Amniotic epithelial cell (primary cell): ENCODE measurements around the gene ASCL5.

ENCODE experiments used
- DNase-seq: peaks from one replicate; pipeline ENCODE4 v3.0.0-alpha.2; 2010; ENCODE audit warnings: low read depth

The ASCL5 gene

DNA sequence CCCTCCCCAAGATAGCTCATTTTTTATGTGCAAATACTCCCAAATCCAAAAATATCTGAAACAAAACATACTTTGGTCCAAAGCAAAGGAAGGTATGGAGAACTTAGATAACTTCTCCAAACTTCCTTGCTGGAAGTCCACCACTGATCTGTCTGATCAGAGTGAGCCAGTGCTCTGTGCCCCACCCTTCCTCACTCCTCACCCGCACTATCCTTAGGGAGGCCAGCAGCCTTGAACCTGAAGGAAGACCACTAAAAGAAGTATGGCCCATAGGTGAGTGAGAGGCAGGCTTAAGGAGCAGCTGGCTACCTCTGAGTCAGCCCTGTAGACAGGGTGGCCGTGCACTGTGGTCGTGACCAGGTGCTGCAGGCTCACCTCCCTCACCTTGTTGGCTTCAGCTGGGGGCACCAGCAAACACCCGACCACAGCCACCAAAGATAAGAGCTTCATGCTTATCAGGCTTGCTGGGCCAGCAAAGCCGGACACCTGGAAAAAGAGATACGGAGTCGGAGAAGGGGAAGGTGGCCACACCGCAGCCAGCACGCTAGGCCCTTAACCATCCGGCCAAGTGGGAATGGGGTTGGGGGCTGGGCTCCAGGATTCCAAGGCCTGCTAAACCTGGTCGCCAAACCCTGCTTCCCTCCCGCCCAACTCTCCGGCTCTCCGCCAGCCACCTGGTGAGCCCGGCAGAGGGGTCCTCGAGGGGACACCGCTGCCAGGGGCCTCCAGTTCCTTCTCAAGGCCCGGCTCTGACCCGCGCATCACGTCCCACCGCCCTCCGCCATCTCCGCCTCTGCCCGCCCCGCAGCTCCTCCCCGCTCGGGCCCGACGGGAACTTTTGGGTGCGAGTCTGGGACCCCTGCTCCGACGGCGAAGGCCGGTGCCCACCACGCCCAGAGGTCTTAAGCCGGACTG lies 26.7 kb upstream of the ASCL5 start:
- peak; percentile 20 for DNase-seq

DNA sequence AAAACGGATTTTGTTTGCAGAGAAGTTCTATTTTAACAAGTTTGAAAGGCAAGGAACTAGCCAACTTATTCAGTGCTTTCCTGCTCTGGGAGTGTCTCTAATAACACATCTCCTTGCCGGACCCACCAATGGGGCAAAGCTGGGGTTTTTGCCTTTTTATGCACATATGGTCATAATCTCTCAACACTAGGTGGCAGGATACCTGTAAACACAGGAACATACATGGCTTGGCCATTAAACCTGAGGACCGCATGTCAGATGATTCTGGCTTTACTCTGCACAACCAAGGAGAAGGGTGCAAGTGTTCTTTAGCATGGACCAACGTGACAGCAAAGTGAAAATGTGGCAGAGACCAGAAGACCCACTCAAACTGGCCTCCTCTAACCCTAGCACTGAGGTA lies 22.4 kb upstream of the ASCL5 start:
- DNase-seq = peak; percentile 50

DNA sequence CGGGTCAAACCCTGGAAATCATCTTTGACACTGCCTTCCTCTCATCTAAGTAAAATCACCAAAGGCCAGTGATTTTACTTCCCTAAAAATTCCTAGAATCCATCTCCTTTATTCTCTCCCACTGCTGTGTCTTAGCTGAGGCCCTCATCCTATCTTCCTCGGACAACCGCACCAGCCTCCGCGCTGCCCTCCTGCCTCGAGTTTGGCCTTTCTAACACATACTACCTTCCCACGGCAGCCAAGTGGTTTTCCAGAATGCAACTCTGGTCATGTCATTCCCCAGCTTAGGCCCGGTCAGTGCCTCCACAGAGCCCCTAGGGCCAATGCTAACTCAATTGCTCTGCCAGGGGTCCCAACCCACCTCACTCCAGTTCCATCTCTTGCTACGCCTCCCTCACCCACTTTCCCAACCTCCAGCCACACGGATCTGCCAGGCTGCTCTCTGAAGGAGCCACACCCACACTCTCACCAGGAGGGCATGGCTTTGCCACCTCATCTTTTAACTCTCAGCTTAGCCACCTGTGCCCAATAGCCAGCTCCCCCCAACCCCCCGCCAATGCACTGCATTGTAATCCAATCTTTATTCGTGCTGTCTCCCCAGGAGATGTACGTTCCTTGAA lies 20.5 kb upstream of the ASCL5 start:
- DNase-seq = no peak

DNA sequence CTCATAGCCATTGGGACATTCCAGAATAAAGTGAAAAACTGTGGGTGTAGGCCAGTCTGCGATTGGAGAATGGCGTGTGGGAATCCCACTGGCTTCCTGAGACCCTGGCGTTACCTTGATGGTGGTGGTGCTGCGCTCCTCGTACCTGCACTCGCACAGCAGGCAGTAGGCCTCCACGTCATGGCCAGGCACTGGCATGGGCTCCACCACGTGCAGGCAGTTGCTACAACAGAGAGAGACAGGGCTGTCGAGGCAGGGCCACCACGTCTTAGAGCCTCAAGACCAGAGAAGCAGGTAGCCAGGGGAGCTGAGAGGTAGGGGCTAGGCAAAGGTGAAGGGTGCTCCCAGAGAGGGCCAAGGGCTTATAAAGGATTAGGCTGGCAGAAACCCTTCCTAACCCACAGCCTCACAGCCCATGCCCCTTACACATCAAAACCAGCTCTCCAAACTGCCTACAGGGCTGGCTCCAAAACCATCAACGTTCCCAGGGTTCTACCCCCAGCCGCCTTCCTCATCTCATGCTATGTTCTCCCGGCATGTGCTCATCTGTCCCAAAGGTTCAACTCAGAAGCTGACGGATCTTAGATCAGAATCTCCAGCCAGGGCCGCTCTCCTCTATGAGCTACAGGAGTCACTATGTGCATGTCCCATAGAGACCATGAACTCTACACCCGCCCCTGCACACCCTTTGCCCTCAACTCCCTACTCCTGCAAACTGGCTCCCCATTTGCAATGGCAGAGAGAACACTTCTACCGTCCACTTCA lies 19.8 kb upstream of the ASCL5 start:
- no peak for DNase-seq

DNA sequence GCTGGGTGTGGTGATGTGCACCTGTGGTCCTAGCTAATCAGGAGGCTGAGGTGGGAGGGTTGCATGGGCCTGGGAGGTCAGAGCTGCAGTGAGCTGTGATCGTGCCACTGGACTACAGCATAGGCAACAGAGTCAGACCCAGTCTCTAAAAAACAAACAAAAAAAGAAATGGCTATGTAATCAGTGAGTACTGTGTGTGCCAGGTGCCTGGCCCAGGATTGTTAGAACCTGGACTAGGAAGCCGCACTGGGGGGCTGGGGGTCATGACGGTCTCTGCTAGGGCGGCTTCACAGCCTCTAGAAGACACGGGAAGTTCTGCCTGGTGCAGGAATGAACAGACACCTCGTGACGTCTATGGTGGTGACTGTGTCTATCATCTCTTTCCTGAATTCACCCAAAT lies 18.8 kb upstream of the ASCL5 start:
- DNase-seq = no peak

DNA sequence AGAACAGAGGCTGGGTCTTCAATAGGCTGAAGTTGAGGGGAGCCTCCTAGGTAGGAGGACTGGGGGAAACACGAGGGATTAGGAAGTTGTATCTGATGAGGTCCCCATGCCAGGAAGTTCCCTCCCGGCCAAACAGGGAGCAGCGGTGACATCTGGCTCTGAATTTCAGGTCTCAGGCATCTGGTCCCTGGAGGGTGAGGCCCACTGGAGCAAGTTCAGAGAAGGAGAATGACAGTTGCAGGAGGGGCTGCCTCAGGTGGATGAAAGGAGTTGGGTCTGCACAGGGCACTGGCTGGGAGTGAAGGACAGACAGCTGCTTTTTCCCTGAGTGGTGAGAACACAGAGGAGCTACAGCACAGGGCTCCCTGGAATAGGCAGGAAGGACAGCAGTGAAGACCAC lies 18.1 kb upstream of the ASCL5 start:
- DNase-seq = no peak

GRCh38 chr1:201144701-201145100 lies 17.7 kb upstream of the ASCL5 start:
- DNase-seq = no peak

DNA sequence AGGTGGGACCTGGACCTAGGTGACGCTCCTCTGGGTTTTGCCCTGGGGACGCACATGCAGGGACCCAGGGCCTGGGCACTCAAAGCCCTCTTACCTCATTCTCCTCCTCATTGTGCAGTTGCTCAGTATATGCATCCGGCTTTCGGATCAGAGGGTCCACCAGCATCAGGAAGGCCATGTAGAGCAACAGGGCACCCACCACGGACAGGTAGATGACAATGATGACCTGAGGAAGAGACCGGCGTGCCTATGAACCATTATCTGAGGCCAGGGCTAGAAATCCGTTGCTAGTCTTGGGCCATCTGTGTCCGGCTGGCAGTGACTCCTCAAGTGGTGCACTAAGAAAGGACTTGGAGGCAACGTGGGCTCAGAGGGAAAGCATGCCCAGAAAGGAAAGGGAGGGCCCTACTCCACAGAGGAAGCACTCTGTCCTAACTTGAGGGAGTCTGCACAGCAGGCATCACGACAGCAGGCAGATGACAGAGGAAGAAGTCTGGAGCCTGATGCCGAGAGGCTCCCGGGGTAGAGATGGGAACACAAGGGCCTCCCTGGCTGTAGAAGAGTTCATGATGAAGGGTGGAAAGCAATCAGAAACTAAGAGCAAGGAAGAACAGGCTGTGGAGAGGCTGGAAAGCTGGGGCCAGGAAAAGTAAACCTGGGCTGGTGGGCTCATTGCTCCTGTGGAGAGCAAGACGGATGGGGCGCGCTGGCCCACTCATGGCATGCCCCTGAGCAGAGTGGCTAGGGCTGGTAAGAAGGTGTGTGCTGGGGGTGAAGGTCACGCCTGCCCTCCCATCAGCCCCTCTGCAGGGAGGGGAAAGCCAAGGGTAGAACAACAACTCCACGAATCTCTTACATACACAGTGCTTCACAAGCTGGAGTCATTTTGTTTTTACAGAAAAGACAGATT lies 17.0 kb upstream of the ASCL5 start:
- DNase-seq = no peak

- no peak for DNase-seq
Observed at GRCh38 chr1:201142849-201143725, 16.1 kb upstream of the ASCL5 start.

- DNase-seq = no peak
Observed at GRCh38 chr1:201142011-201142848, 15.2 kb upstream of the ASCL5 start.

DNA sequence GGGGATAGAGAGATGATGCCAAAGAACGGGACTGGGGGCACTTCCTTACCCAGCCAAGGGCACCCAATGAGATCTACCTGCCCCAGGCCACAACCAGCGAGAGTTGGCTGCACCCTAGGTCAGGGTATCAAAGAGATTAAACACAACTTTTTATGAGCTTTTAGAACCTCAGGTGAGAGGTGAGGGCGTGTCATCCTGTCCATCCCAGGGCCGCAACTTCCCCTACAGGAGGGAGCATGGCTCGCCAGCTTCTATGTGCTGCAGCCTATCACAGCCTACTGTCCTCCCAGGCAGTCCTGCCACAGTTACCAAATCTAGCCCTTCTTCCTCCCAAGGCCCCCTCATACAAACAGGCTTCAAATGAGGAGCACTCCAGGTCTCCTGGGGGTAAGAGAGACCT lies 14.4 kb upstream of the ASCL5 start:
- DNase-seq = no peak

DNA sequence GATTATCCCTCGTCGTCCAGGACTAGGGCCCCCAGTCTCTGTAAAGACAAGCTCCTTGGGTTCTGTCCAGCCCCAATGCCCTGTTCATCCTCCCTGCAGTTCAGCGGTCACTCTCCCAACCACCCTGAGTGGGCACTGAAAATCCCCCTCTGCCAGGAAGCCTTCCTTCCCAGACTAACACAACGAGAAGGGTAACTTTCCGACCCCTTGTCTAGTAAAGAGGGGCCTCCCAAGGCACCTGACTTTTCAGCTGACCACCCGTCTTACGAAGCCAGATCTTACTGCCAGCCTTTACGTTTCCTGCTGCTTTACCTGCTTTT lies 13.9 kb upstream of the ASCL5 start:
- DNase-seq = no peak

DNA sequence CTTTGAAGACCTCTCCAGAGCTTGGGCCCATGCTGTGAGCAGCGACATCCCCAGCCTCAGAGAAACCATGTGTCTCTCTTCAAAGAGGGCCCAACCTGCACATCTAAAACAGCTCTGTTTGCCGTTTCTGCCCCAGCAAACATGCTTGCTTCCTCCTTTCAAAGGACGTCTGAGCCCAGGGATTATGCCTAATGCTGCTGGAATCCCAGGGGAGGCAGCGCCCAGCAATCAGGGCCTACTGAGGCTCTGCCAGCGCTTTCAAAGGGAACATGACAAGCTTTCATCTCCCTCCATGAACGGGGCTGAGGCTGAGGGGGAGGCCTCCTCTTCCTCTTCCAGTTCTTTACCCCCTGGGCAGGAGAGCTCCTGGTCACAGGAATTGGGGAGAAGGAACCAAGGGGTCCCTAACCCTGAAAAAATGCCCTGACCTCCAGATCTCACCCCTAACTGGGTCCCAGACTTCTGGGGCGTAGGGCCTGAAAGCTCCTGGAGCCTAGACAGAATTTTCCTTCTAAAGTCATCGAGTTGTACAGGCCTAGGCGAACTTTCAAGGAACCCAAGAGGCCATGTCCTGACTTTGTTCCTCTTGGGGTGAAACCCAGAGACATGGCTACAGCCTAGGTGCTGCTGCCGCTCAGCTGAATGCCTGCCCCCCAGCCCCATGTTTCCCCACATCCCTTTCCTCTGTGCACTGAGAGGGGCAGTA lies 13.4 kb upstream of the ASCL5 start:
- no peak for DNase-seq

GRCh38 chr1:201139756-201140155 lies 12.8 kb upstream of the ASCL5 start:
- no peak for DNase-seq

GRCh38 chr1:201139306-201139705 lies 12.3 kb upstream of the ASCL5 start:
- no peak for DNase-seq

GRCh38 chr1:201138311-201138840 lies 11.4 kb upstream of the ASCL5 start:
- DNase-seq = peak; percentile 7

GRCh38 chr1:201137579-201138310 lies 10.8 kb upstream of the ASCL5 start:
- peak; percentile 90 for DNase-seq

GRCh38 chr1:201137024-201137392 lies 10.0 kb upstream of the ASCL5 start:
- no peak for DNase-seq
